Measurements from ENCODE around the gene DLX3. TPM values are rescaled to one million over a fixed set of nuclear protein-coding genes. Genes with fewer than 3 reads are reported as not detected.

The DLX3 gene
- total RNA-seq, 1 experiment from 2014 or later, result 1.2 TPM

- no peak overlapping the region for H3K4ac ChIP-seq (ENCODE audit: low read depth, low read length)
- no peak overlapping the region for H3K4me3 Mint-ChIP-seq
- H2BK20ac ChIP-seq (ENCODE audit: low read depth, low read length, poor library complexity, severe bottlenecking), result no peak overlapping the region
- no peaks in the 10 kb centered on the region for H3K79me1 ChIP-seq (ENCODE audit: insufficient read depth, low read depth, low read length, poor library complexity, severe bottlenecking)
- H3K4me1 ChIP-seq (ENCODE audit: insufficient read depth, low read length), result peaks cover 3% of the 10 kb centered on the region
- no peak overlapping the region for H3K27ac Mint-ChIP-seq
- DNase-seq, result no peak
- H3K18ac ChIP-seq (ENCODE audit: insufficient read length, low read depth, low read length), result no peak overlapping the region
- no peak overlapping the region for H2BK120ac ChIP-seq (ENCODE audit: low read depth, low read length, poor library complexity, severe bottlenecking)
- H3K27me3 ChIP-seq (ENCODE audit: insufficient read depth, low read length), result peaks cover 48% of the 10 kb centered on the region
- no peak overlapping the region for H3K27ac ChIP-seq (ENCODE audit: insufficient read length, low read depth, low read length)
- H2BK5ac ChIP-seq (ENCODE audit: insufficient read length, low read length), result no peak overlapping the region
- H2BK15ac ChIP-seq (ENCODE audit: low read depth, low read length), result no peak overlapping the region
- peaks cover 42 to 78% of the 10 kb centered on the region in 2 experiments for H3K4me1 Mint-ChIP-seq
- H4K8ac ChIP-seq (replicated peaks; ENCODE audit: insufficient read length, low read depth, low read length), result no peak overlapping the region
- H4K5ac ChIP-seq (ENCODE audit: insufficient read length, low read depth, low read length), result no peak overlapping the region
- WGBS (ENCODE audit: extremely low coverage, insufficient read length, low lambda C conversion rate), result no CpG with 5 or more reads among the region's 5 CpGs
- H4K91ac ChIP-seq (ENCODE audit: insufficient read length, low read depth, low read length), result no peak overlapping the region
- no peaks in the 10 kb centered on the region for H3K79me2 ChIP-seq (ENCODE audit: insufficient read depth, low read length)
- peaks cover 6% of the 10 kb centered on the region for H3K23me2 ChIP-seq (ENCODE audit: insufficient read length, low read depth, low read length, poor library complexity, severe bottlenecking)
- H3K27me3 Mint-ChIP-seq (ENCODE audit: low read depth), result peaks cover 100% of the 10 kb centered on the region
- no peak overlapping the region for H2AFZ ChIP-seq (ENCODE audit: low read length)
- no peak overlapping the region for H2BK12ac ChIP-seq (ENCODE audit: insufficient read length, low read depth, low read length)
- TF ChIP-seq CTCF (conservative IDR thresholded peaks at IDR 0.05), result no peak
- no peak overlapping the region for H3K9ac ChIP-seq (ENCODE audit: extremely low read depth, insufficient read length, low read length)
- no peak overlapping the region for H3K23ac ChIP-seq (ENCODE audit: insufficient read length, low read depth, low read length)
- no peak overlapping the region for H3T11ph ChIP-seq (ENCODE audit: low read length)
- H3K9me3 ChIP-seq (ENCODE audit: control insufficient read depth, low read depth, low read length), result no peaks in the 10 kb centered on the region
- no peak overlapping the region for H2AK5ac ChIP-seq (ENCODE audit: insufficient read length, low read length)
- no peaks in the 10 kb centered on the region; a peak in 1 of 7 replicates for H3K36me3 Mint-ChIP-seq (ENCODE audit: insufficient read depth in 1 of 3, low read depth in 3 of 3)
- H3K56ac ChIP-seq (ENCODE audit: insufficient read length, low read depth, low read length), result no peak overlapping the region
- no peak overlapping the region for H3K14ac ChIP-seq (ENCODE audit: insufficient read depth, low read length)
- H3K9me3 Mint-ChIP-seq, result no peaks in the 10 kb centered on the region; a peak in 1 of 5 replicates
- H4K20me1 ChIP-seq (ENCODE audit: control insufficient read depth, insufficient read depth, insufficient read length), result no peaks in the 10 kb centered on the region
- no peak overlapping the region for H3K4me2 ChIP-seq (ENCODE audit: insufficient read depth, insufficient read length, low read length)
These were observed 18.7 kb downstream of the DLX3 start for GRCh38 chr17:49976163-49976827.
